Hepatocyte (in vitro differentiated cells): ENCODE measurements around the gene MYZAP. TPM values are rescaled to one million over a fixed set of nuclear protein-coding genes. Genes with fewer than 3 reads are reported as not detected.

Experiments used
- DNase-seq: peaks from one replicate; pipeline ENCODE4 v3.0.0-alpha.2; 2016; ENCODE audit warnings: low spot score
- H2AFZ ChIP-seq: fragments of 200-600 bp; sonication (generic); 2 replicates; pipeline ENCODE4 v1.6.0; 2016; ENCODE audit warnings: antibody characterized with exemption, mild to moderate bottlenecking
- H3K27ac ChIP-seq: fragments of 200-600 bp; sonication (generic); 2 replicates; pipeline ENCODE4 v1.5.1; 2016; ENCODE audit warnings: mild to moderate bottlenecking
- H3K27me3 ChIP-seq: fragments of 200-600 bp; sonication (generic); 2 replicates; pipeline ENCODE4 v1.6.1; 2016
- H3K36me3 ChIP-seq: fragments of 200-600 bp; sonication (generic); replicated peaks from 2 replicates; pipeline ENCODE4 v1.5.1; 2016; ENCODE audit warnings: low read depth; ENCODE audit not compliant: insufficient read depth
- H3K4me1 ChIP-seq: fragments of 200-600 bp; sonication (generic); 2 replicates; pipeline ENCODE4 v1.5.1; 2016; ENCODE audit warnings: mild to moderate bottlenecking, moderate library complexity; ENCODE audit not compliant: insufficient read depth
- H3K4me2 ChIP-seq: fragments of 200-600 bp; sonication (generic); 2 replicates; pipeline ENCODE4 v1.6.0; 2016
- H3K4me3 ChIP-seq: fragments of 200-600 bp; sonication (generic); 2 replicates; pipeline ENCODE4 v1.5.1; 2016; ENCODE audit warnings: mild to moderate bottlenecking
- H3K79me2 ChIP-seq: fragments of 200-600 bp; sonication (generic); 2 replicates; pipeline ENCODE4 v1.6.0; 2017; ENCODE audit warnings: mild to moderate bottlenecking
- H3K9me2 ChIP-seq: fragments of 200-600 bp; sonication (generic); replicated peaks from 2 replicates; pipeline ENCODE4 v1.6.0; 2017; ENCODE audit warnings: mild to moderate bottlenecking; ENCODE audit not compliant: insufficient read depth
- H3K9me3 ChIP-seq: fragments of 200-600 bp; sonication (generic); 2 replicates; pipeline ENCODE4 v1.5.1; 2016; ENCODE audit warnings: low read depth, mild to moderate bottlenecking
- H4K20me1 ChIP-seq: fragments of 200-600 bp; sonication (generic); 2 replicates; pipeline ENCODE4 v1.6.0; 2016; ENCODE audit warnings: mild to moderate bottlenecking; ENCODE audit not compliant: insufficient read depth, poor library complexity, severe bottlenecking
- EZH2 ChIP-seq: fragments of 200-600 bp; sonication (generic); IDR thresholded peaks from 2 replicates; pipeline ENCODE4 v1.6.1; 2016; ENCODE audit warnings: antibody characterized with exemption, mild to moderate bottlenecking, borderline replicate concordance
- EZH2phosphoT487 ChIP-seq: fragments of 200-600 bp; sonication (generic); IDR thresholded peaks from one replicate; pipeline ENCODE4 v1.6.1; 2018; ENCODE audit warnings: antibody characterized with exemption, mild to moderate bottlenecking, low read depth, moderate library complexity; ENCODE audit not compliant: unreplicated experiment, severe bottlenecking
- WGBS: methylation state at CpG from one replicate; pipeline ENCODE4 v1.1.6; 2016; ENCODE audit warnings: low lambda C conversion rate; ENCODE audit errors: missing lambda C conversion rate; 5-methylcytosine and 5-hydroxymethylcytosine counted together
- polyA plus RNA-seq: library from polyadenylated mRNA; unstranded; fragments of >200 nt; fragmentation: Nextera tagmentation; extraction: Ambion mirVana; gene quantifications from 2 replicates; pipeline ENCODE4 v1.2.1, GENCODE V29; 2016
- total RNA-seq: library from RNA; depleted of rRNA; stranded (reverse); fragments of >200 nt; gene quantifications from 2 replicates; pipeline ENCODE4 v1.2.3, GENCODE V29; 2014
- TF ChIP-seq, protein P1 (sequence below): fragments of 200-600 bp; sonication (generic); IDR thresholded peaks from 2 replicates; pipeline ENCODE4 v1.5.1; 2016; ENCODE audit warnings: antibody characterized with exemption, mild to moderate bottlenecking; ENCODE audit not compliant: poor library complexity

MYZAP gene, protein sequence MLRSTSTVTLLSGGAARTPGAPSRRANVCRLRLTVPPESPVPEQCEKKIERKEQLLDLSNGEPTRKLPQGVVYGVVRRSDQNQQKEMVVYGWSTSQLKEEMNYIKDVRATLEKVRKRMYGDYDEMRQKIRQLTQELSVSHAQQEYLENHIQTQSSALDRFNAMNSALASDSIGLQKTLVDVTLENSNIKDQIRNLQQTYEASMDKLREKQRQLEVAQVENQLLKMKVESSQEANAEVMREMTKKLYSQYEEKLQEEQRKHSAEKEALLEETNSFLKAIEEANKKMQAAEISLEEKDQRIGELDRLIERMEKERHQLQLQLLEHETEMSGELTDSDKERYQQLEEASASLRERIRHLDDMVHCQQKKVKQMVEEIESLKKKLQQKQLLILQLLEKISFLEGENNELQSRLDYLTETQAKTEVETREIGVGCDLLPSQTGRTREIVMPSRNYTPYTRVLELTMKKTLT
- 15.5 and 20.3 TPM in 2 replicates for total RNA-seq
- 12.0 and 17.0 TPM in 2 replicates for polyA plus RNA-seq

DNA sequence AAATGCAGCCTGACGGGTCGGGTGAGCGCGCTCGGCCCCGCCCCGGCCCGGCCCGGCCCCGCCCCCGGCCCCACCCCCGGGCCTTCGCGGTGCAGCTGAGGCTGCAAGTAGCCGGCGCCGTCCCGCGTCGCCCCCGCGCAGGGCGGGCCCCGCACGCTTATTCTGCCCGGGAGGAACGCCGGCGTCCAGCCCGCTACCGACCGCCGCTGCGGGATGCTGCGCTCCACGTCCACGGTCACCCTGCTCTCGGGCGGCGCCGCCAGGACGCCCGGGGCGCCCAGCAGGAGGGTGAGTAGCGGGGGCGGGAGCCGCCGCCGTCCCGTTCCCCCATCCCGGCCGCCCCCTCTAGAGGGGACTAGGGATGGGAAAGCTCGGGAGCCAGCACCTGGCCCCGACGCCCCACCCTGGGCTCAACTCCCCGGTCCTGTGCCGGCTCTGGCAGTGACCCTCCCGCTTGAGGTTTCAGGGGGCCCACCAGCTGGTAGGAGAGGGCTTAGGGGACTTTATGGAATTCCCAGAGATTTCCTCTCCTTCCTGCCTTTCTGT lies at the start of gene MYZAP:
Gene MYZAP, plus strand, starts transcription at position 83 of the 546 bp plus-strand sequence. Its CDS starts 131 bp downstream, at position 214.
- Histone ChIP-seq H3K79me2 (peaks cover 39% of the 10 kb centered on the region), H3K9me3 (no peaks in the 10 kb centered on the region), H3K9me2 (no peaks in the 10 kb centered on the region), H3K27me3 (no peaks in the 10 kb centered on the region), H3K36me3 (no peaks in the 10 kb centered on the region), H3K4me1 (peaks cover 23% of the 10 kb centered on the region), H2AFZ (peak within 1 kb of the TSS; percentile 62), H3K27ac (peak within 1 kb of the TSS; percentile 84), H3K4me3 (peak within 1 kb of the TSS; percentile 81), H4K20me1 (no peaks in the 10 kb centered on the region), H3K4me2 (peak within 1 kb of the TSS; percentile 84)
- no peak for TF ChIP-seq EZH2
- TF ChIP-seq, protein P1, sequence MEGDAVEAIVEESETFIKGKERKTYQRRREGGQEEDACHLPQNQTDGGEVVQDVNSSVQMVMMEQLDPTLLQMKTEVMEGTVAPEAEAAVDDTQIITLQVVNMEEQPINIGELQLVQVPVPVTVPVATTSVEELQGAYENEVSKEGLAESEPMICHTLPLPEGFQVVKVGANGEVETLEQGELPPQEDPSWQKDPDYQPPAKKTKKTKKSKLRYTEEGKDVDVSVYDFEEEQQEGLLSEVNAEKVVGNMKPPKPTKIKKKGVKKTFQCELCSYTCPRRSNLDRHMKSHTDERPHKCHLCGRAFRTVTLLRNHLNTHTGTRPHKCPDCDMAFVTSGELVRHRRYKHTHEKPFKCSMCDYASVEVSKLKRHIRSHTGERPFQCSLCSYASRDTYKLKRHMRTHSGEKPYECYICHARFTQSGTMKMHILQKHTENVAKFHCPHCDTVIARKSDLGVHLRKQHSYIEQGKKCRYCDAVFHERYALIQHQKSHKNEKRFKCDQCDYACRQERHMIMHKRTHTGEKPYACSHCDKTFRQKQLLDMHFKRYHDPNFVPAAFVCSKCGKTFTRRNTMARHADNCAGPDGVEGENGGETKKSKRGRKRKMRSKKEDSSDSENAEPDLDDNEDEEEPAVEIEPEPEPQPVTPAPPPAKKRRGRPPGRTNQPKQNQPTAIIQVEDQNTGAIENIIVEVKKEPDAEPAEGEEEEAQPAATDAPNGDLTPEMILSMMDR, result no peak
- no peak for TF ChIP-seq EZH2phosphoT487
- peak; percentile 81 for DNase-seq
- 0% methylated on average over 4 of the region's 58 CpGs for WGBS

DNA sequence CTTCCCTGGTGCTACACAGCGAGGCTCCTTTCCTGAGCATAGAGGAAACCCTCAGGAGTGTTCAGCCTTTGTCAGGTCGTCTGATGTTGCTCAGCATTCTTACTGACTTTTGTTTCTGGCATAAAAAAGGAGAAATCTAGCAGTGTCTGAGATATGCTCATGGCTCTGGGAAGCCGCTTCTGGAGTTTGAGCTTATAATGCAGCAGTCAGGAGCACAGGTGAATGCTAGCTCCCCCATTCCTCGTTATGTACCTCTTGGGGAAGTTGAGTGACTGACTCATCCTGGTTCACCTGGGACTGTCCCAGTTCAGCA lies 49.2 kb upstream of the MYZAP start:
- H3K27me3 ChIP-seq, result no peaks in the 10 kb centered on the region
- 24% methylated on average over 4 of the region's 4 CpGs for WGBS
- no peaks in the 10 kb centered on the region for H3K36me3 ChIP-seq
- no peaks in the 10 kb centered on the region for H3K79me2 ChIP-seq
- H3K9me3 ChIP-seq, result no peaks in the 10 kb centered on the region
- H3K4me3 ChIP-seq, result no peak overlapping the region
- H3K4me1 ChIP-seq, result peaks cover 12% of the 10 kb centered on the region
- no peak overlapping the region for H2AFZ ChIP-seq
- H4K20me1 ChIP-seq, result no peaks in the 10 kb centered on the region
- no peak for TF ChIP-seq EZH2
- no peak for TF ChIP-seq EZH2phosphoT487
- TF ChIP-seq, protein P1, result no peak
- no peaks in the 10 kb centered on the region for H3K9me2 ChIP-seq
- no peak overlapping the region for H3K4me2 ChIP-seq
- no peak overlapping the region for H3K27ac ChIP-seq
- no peak for DNase-seq

DNA sequence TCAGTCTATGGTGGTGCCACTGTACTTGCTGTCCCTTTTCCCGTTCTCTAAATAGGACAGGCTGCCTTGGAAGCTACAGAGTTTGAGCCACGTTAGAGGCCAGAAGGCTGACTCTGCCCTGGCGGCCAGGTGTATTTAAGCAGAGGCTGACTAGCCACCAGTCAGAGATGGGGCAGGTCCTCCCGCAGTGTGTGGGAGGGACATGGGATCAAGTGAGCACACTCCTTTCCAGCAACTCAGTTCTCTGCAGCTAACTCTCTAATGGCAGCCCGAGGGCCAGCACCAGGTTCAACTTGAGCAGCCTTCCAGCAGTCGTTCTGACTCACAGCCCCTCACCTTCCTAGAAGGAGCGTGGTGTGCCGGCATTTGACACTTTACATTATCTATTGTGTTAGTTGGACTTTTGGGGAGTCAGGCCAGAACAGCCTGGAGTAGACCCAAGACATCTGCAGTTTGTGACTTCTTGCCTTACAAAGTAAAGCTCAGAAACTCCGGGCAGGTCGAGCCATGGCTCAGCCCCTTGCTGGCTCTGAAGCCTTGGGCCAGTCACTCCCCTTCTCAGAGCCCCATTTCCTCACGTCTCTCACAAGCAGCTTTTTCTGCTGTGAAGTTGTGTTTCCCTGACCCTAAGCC lies 46.7 kb upstream of the MYZAP start:
- Histone ChIP-seq H3K4me2 (no peak overlapping the region), H3K36me3 (no peaks in the 10 kb centered on the region), H4K20me1 (no peaks in the 10 kb centered on the region), H3K4me3 (no peak overlapping the region), H3K9me3 (no peaks in the 10 kb centered on the region), H3K4me1 (peaks cover 15% of the 10 kb centered on the region), H3K27ac (no peak overlapping the region), H3K79me2 (no peaks in the 10 kb centered on the region), H2AFZ (no peak overlapping the region), H3K9me2 (no peaks in the 10 kb centered on the region), H3K27me3 (no peaks in the 10 kb centered on the region)
- TF ChIP-seq EZH2 (no peak), EZH2phosphoT487 (no peak)
- TF ChIP-seq, protein P1, result no peak
- 91% methylated on average over 11 of the region's 11 CpGs for whole genome bisulfite sequencing
- DNase-seq, result no peak
